PC-3 (cell line): Measurements from ENCODE around the gene WNT1.

Experiments used
- CTCF ChIP-seq: fragments of 300-600 bp; sonication (generic); conservative IDR thresholded peaks from 2 replicates; pipeline ENCODE4 v1.5.1; 2017; ENCODE audit warnings: antibody characterized with exemption, low read depth, mild to moderate bottlenecking, low read length
- EZH2 ChIP-seq: fragments of 300-600 bp; sonication (generic); IDR thresholded peaks from one replicate; pipeline ENCODE4 v1.6.1; 2017; ENCODE audit warnings: antibody characterized with exemption, mild to moderate bottlenecking, low read length; ENCODE audit not compliant: unreplicated experiment

DNA sequence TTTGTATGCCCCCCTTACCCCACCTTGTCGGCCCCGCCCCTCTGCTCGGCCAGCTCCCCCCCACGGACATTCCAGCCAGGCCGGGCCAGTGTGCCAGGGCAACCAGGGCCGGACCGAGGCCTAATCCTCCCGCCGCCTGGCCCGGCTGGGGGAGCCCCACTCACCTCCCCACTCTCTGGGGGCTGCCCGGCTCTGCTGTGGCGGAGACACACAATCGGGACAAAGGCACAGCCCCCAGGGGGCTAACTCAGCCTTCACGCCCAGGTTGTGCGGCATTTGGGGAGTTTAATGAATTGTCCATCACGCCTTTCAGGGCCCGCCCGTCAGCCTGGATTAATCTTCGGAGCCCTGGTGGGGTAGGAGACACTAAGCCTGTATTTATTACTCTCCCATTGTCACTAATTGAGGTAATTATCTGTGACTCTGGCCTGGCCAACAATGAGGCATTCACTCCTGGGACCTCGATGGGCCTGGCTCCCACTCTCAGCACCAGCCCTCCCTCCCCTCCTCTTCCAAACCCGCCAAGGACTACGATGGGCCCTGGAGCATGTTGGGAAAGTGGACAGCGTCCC is 8.7 kb downstream of the WNT1 start:
- TF ChIP-seq CTCF (no peak), EZH2 (no peak)
